Upper lobe of left lung (tissue), 6 donors: ENCODE results near the gene C4orf17. TPM values are rescaled to one million over a fixed set of nuclear protein-coding genes. Genes with fewer than 3 reads are reported as not detected.
A peak's percentile ranks its signal among the peaks of the same experiment; 100 is the strongest.

Experiments used
- ATAC-seq, 2 donors: fragments of 200-7000 bp; cut with Tn5 transposase; one replicate each; pipeline ENCODE4 v1.9.1; 2022; ENCODE audit warnings: mild to moderate bottlenecking in 2 of 2, moderate library complexity in 2 of 2; ENCODE audit not compliant: low FRiP score in 2 of 2
- DNase-seq, 2 donors: peaks; one replicate each; pipeline ENCODE4 v3.0.0-alpha.2; 2019 to 2020
- H3K27ac ChIP-seq, 4 donors: fragments of 200-600 bp; sonication (generic); one replicate each; pipeline ENCODE4 v1.5.1; 2016 to 2019
- H3K27me3 ChIP-seq, 4 donors: fragments of 200-600 bp; sonication (generic); one replicate each; pipeline ENCODE4 v1.5.1; 2017 to 2019
- H3K36me3 ChIP-seq, 4 donors: fragments of 200-600 bp; sonication (generic); one replicate each; pipeline ENCODE4 v1.5.1; 2016 to 2019
- H3K4me1 ChIP-seq, 4 donors: fragments of 200-600 bp; sonication (generic); one replicate each; pipeline ENCODE4 v1.5.1; 2018 to 2019
- H3K4me3 ChIP-seq, 4 donors: fragments of 200-600 bp; sonication (generic); one replicate each; pipeline ENCODE4 v1.5.1; 2017 to 2019; ENCODE audit warnings: mild to moderate bottlenecking in 2 of 4, moderate library complexity in 1 of 4
- H3K9me3 ChIP-seq, 4 donors: fragments of 200-600 bp; sonication (generic); one replicate each; pipeline ENCODE4 v1.5.1; 2018 to 2019
- EP300 ChIP-seq, 4 donors: sonication (generic); formaldehyde crosslinking; IDR thresholded peaks; one replicate each; pipeline ENCODE4 v1.5.1; 2017; ENCODE audit warnings: antibody characterized with exemption in 4 of 4, control low read depth in 2 of 4
- POLR2A ChIP-seq, 4 donors: fragments of 450-650 bp; IDR thresholded peaks; one replicate each; pipeline ENCODE4 v1.5.1; 2016 to 2017; ENCODE audit warnings: antibody characterized with exemption in 4 of 4, mild to moderate bottlenecking in 2 of 4
- POLR2AphosphoS5 ChIP-seq, 2 donors: sonication (generic); formaldehyde crosslinking; IDR thresholded peaks; one replicate each; pipeline ENCODE4 v1.5.1; 2017; ENCODE audit warnings: antibody characterized with exemption in 2 of 2
- WGBS, 2 donors: methylation state at CpG; one replicate each; pipeline ENCODE4 v1.1.5; 2017 to 2018; 5-methylcytosine and 5-hydroxymethylcytosine counted together
- total RNA-seq, 6 donors: library from RNA; depleted of rRNA in 4 of 6; stranded (reverse); fragments of >200 nt in 4 of 6; gene quantifications; one replicate each; pipeline versions ENCODE4 v1.1.0 to v1.2.1, GENCODE V29; 2016 to 2021
- TF ChIP-seq, protein P1 (sequence below), 6 experiments: fragments of 450-650 bp in 4 of 6; fragments of 200-600 bp in 2 of 6; sonication (generic) in 2 of 6; IDR thresholded peaks; one replicate each; pipeline ENCODE4 v1.5.1; 2016 to 2019; ENCODE audit warnings: antibody characterized with exemption in 6 of 6
- donor health status: DM: no; HTN: no; CAD: no; lungs with moderate emphysema.
- donor health status: DM: no; HTN: yes; CAD: no; lungs with severe emphysema.

Gene C4orf17
- total RNA-seq, 6 donors from 2014 or later: not detected

DNA sequence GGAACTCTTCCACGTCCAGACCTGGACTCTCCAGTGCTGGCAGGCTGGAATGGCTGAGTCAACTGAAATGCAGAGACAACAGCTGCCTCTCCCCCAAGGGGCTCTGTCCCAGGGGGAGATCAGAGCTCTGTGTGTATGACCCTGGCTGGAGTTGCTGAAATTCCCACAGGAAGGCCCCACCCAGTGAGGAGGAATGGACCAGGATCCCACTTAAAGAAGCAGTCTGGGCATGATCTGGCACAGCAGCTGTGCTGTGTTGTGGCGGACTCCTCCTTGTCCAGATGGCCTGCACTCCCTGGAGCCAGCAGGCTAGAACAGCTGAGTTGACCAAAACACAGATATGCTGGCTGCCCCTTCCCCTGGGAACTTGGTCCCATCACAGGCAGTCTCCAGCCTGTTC, 25.4 kb downstream of the C4orf17 start:
- no peak for DNase-seq
- Histone ChIP-seq H3K36me3 (no peaks in the 10 kb centered on the region), H3K4me3 (no peak overlapping the region), H3K27me3 (no peaks in the 10 kb centered on the region), H3K9me3 (no peaks in the 10 kb centered on the region), H3K27ac (no peak overlapping the region), H3K4me1 (no peaks in the 10 kb centered on the region)
- TF ChIP-seq, protein P1, sequence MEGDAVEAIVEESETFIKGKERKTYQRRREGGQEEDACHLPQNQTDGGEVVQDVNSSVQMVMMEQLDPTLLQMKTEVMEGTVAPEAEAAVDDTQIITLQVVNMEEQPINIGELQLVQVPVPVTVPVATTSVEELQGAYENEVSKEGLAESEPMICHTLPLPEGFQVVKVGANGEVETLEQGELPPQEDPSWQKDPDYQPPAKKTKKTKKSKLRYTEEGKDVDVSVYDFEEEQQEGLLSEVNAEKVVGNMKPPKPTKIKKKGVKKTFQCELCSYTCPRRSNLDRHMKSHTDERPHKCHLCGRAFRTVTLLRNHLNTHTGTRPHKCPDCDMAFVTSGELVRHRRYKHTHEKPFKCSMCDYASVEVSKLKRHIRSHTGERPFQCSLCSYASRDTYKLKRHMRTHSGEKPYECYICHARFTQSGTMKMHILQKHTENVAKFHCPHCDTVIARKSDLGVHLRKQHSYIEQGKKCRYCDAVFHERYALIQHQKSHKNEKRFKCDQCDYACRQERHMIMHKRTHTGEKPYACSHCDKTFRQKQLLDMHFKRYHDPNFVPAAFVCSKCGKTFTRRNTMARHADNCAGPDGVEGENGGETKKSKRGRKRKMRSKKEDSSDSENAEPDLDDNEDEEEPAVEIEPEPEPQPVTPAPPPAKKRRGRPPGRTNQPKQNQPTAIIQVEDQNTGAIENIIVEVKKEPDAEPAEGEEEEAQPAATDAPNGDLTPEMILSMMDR (IDR thresholded peaks at IDR 0.05): no peak
- TF ChIP-seq POLR2AphosphoS5 (IDR thresholded peaks at IDR 0.05) (no peak), EP300 (IDR thresholded peaks at IDR 0.05) (no peak), POLR2A (IDR thresholded peaks at IDR 0.05) (no peak)
- peak in 1 of 2 donors; percentile 37 for ATAC-seq
- WGBS, 2 donors: 47 to 86% methylated on average over 1 to 2 of the region's 2 CpGs

DNA sequence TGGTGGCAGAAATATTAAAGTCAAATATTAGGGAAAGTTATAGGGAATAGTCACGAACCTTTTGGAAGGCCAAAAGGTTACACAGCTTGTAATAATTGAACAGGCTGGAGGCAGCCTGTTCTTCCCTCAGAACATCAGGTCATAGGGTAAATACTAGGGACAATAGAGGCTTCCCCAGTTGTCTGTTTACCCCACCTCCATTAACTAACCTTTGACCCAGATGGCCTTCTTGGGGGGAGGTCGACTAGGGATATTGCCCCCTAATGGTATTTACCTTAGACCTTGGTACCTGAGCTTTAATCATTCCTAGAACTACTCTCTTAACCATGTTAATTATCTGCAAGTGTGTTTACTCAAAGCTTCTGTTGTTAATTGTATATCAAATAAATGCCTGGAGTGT, 26.0 kb downstream of the C4orf17 start:
- H3K9me3 ChIP-seq: no peaks in the 10 kb centered on the region
- H3K4me1 ChIP-seq: no peaks in the 10 kb centered on the region
- H3K27ac ChIP-seq: no peak overlapping the region
- H3K4me3 ChIP-seq: no peak overlapping the region
- no peaks in the 10 kb centered on the region for H3K27me3 ChIP-seq
- WGBS, 2 donors: 67 to 73% methylated on average over 2 of the region's 2 CpGs
- ATAC-seq (no peak), DNase-seq (no peak)
- no peaks in the 10 kb centered on the region for H3K36me3 ChIP-seq
- TF ChIP-seq POLR2A (IDR thresholded peaks at IDR 0.05): no peak
- no peak for TF ChIP-seq EP300 (IDR thresholded peaks at IDR 0.05)
- no peak for TF ChIP-seq POLR2AphosphoS5 (IDR thresholded peaks at IDR 0.05)
- TF ChIP-seq, protein P1 (IDR thresholded peaks at IDR 0.05): no peak

DNA sequence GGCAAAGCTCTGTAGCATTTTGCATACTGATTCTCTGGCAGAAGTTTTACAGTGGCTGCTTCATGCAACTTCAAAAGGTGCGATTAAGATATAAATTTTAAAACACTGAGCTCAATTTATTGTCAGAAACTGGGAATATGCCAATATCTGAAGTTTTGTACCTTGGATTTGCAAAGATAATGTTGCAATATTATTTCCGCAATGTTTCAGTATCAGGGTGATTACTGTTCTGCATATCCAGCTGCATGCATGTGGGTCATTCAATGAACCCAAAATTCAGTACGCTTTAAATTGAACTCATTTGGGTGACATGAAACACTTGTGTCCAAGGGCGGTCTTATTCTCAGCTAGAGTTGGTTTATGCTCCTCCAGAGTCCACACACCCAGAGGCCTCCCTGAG, 26.9 kb downstream of the C4orf17 start:
- no peaks in the 10 kb centered on the region for H3K9me3 ChIP-seq
- no peak for DNase-seq
- no peaks in the 10 kb centered on the region for H3K27me3 ChIP-seq
- no peaks in the 10 kb centered on the region for H3K36me3 ChIP-seq
- H3K27ac ChIP-seq: no peak overlapping the region
- WGBS, 2 donors: 74 to 75% methylated on average over 4 of the region's 4 CpGs
- no peak overlapping the region for H3K4me3 ChIP-seq
- TF ChIP-seq POLR2AphosphoS5 (IDR thresholded peaks at IDR 0.05) (no peak), POLR2A (IDR thresholded peaks at IDR 0.05) (no peak), EP300 (IDR thresholded peaks at IDR 0.05) (no peak)
- TF ChIP-seq, protein P1 (IDR thresholded peaks at IDR 0.05): no peak
- no peak for ATAC-seq
- H3K4me1 ChIP-seq: no peaks in the 10 kb centered on the region

DNA sequence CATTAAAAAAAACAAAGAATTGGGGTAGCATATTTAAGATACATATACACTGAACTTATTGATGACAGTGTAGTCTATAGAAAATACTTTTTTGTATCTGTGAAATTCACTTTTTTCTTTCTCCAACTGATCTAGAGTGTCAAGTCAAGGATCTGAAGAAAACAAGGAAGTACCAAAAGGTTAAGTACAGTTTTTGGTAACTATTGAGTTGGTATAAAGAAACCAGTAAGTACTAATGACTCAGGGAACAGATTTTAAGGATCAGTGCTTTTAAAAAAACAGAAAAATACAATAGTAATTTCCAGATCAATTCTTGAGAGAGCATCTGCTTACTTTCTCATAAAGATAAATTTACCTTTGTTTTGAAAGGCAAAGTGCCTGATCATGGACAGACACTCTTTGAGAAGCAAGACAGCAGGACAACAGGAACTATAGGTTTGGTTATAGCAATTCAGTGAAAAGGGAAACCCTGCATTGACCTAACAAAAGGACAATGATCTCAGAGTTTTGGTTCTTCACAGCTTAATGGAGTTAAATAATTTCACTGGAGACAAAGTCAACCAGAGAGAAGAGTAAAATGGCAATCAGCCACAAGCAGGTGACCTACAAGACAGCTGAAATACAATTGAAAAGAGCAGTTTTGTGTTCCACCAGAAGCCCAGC, 29.6 kb downstream of the C4orf17 start:
- TF ChIP-seq, protein P1 (IDR thresholded peaks at IDR 0.05): no peak
- ATAC-seq (no peak), DNase-seq (no peak)
- no peak overlapping the region for H3K27ac ChIP-seq
- H3K36me3 ChIP-seq: no peaks in the 10 kb centered on the region
- no peak overlapping the region for H3K4me3 ChIP-seq
- H3K4me1 ChIP-seq: no peaks in the 10 kb centered on the region
- H3K9me3 ChIP-seq: no peaks in the 10 kb centered on the region
- no peaks in the 10 kb centered on the region for H3K27me3 ChIP-seq

DNA sequence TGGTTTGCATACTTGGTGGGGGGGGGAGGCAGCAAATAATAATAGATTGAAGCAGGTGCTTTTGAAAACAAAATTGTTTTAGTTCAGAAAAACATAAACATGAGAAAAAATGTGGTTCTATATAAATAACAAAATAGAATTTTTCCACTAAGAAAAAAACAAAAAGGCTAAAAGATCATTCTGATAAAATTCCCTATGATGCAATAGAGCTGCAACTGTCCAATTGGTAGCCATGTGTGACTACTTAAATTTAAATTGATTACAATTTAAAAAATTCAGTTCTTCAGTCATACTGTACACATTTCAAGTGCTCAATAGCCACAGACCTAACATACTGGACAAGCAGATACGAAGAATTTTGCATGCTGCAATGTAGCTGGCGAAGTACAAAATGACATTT, 42.1 kb downstream of the C4orf17 start:
- Histone ChIP-seq H3K36me3 (peaks cover 0 to 27% (median 0%) of the 10 kb centered on the region in 4 donors), H3K27me3 (no peaks in the 10 kb centered on the region), H3K4me3 (no peak overlapping the region), H3K9me3 (no peaks in the 10 kb centered on the region), H3K4me1 (no peaks in the 10 kb centered on the region), H3K27ac (no peak overlapping the region)
- no peak for DNase-seq
- TF ChIP-seq POLR2A (IDR thresholded peaks at IDR 0.05): no peak
- no peak for TF ChIP-seq POLR2AphosphoS5 (IDR thresholded peaks at IDR 0.05)
- TF ChIP-seq, protein P1 (IDR thresholded peaks at IDR 0.05): no peak
- TF ChIP-seq EP300 (IDR thresholded peaks at IDR 0.05): no peak
- WGBS, 2 donors: 96 to 97% methylated on average over 2 of the region's 2 CpGs
- no peak for ATAC-seq
